ENCODE data around the gene IPO4. TPM values are rescaled to one million over a fixed set of nuclear protein-coding genes. Genes with fewer than 3 reads are reported as not detected.

The IPO4 gene
- total and polyA plus RNA-seq, 2 experiments from 2014 or later, result 32.0 to 34.5 TPM

- no peak for TF ChIP-seq CTCF (IDR thresholded peaks at IDR 0.05; ENCODE audit: low read depth, low read length)
- no peaks in the 10 kb centered on the region for H3K27me3 ChIP-seq
Measured at GRCh38 chr14:24144451-24144850, 44.2 kb downstream of the IPO4 start.

GRCh38 chr14:24143511-24143910 lies 45.1 kb downstream of the IPO4 start:
- H3K27me3 ChIP-seq, result no peaks in the 10 kb centered on the region
- DNase-seq (ENCODE audit: low read depth in 1 of 2, low spot score in 1 of 2), result peak in 1 of 2 donors; percentile 8
- no peak for TF ChIP-seq CTCF (IDR thresholded peaks at IDR 0.05; ENCODE audit: low read depth, low read length)
- H3K27ac ChIP-seq, result no peak overlapping the region
- no peak overlapping the region for H3K4me3 ChIP-seq
- H3K36me3 ChIP-seq, result peaks cover 7% of the 10 kb centered on the region
- H3K9me3 ChIP-seq (ENCODE audit: low read depth), result no peaks in the 10 kb centered on the region
- peaks cover 19% of the 10 kb centered on the region for H3K4me1 ChIP-seq (ENCODE audit: low read depth)

More at GRCh38 chr14:24144451-24144850, 44.2 kb downstream of the IPO4 start:
- Histone ChIP-seq H3K27ac (no peak overlapping the region), H3K4me3 (no peak overlapping the region), H3K4me1 (ENCODE audit: low read depth) (peaks cover 17% of the 10 kb centered on the region), H3K9me3 (ENCODE audit: low read depth) (no peaks in the 10 kb centered on the region), H3K36me3 (no peaks in the 10 kb centered on the region)
- no peak for DNase-seq (ENCODE audit: low read depth in 1 of 2, low spot score in 1 of 2)

- Histone ChIP-seq H3K4me1 (ENCODE audit: low read depth) (peaks cover 15% of the 10 kb centered on the region), H3K27ac (peak within 1 kb of the TSS; percentile 87), H3K27me3 (no peaks in the 10 kb centered on the region), H3K9me3 (ENCODE audit: low read depth) (no peaks in the 10 kb centered on the region), H3K4me3 (peak within 1 kb of the TSS; percentile 70), H3K36me3 (peaks cover 15% of the 10 kb centered on the region)
- TF ChIP-seq CTCF (IDR thresholded peaks at IDR 0.05; ENCODE audit: low read depth, low read length), result peak; percentile 36
- peak; percentile 100 for DNase-seq (ENCODE audit: low read depth in 1 of 2, low spot score in 1 of 2)
Measured at GRCh38 chr14:24141097-24141880, 47.3 kb downstream of the IPO4 start, which contains the start of gene EMC9. TSS of gene EMC9 (minus strand) at chr14:24141591. CDS start at chr14:24141304, 287 bp downstream.

- Histone ChIP-seq H3K36me3 (peaks cover 15% of the 10 kb centered on the region), H3K27ac (no peak overlapping the region), H3K4me3 (peak overlapping the region; percentile 70), H3K27me3 (no peaks in the 10 kb centered on the region), H3K9me3 (ENCODE audit: low read depth) (no peaks in the 10 kb centered on the region), H3K4me1 (ENCODE audit: low read depth) (peaks cover 10% of the 10 kb centered on the region)
- DNase-seq (ENCODE audit: low read depth in 1 of 2, low spot score in 1 of 2), result no peak
- TF ChIP-seq CTCF (IDR thresholded peaks at IDR 0.05; ENCODE audit: low read depth, low read length), result no peak
Measured at GRCh38 chr14:24139272-24139934, 49.2 kb downstream of the IPO4 start.

- no peak overlapping the region for H3K4me3 ChIP-seq
- DNase-seq (ENCODE audit: low read depth in 1 of 2, low spot score in 1 of 2), result no peak
- H3K9me3 ChIP-seq (ENCODE audit: low read depth), result no peaks in the 10 kb centered on the region
- peaks cover 10% of the 10 kb centered on the region for H3K4me1 ChIP-seq (ENCODE audit: low read depth)
- TF ChIP-seq CTCF (IDR thresholded peaks at IDR 0.05; ENCODE audit: low read depth, low read length), result no peak
- H3K27ac ChIP-seq, result peak overlapping the region; percentile 25
- H3K27me3 ChIP-seq, result no peaks in the 10 kb centered on the region
- H3K36me3 ChIP-seq, result peaks cover 15% of the 10 kb centered on the region
Measured at GRCh38 chr14:24138396-24139271, 50.0 kb downstream of the IPO4 start.
